ENCODE measurements around the gene CYLD. TPM values are rescaled to one million over a fixed set of nuclear protein-coding genes. Genes with fewer than 3 reads are reported as not detected.

The CYLD gene
- total and polyA plus RNA-seq, 10 of the 15 experiments (the other 5 are each of a cell fraction or from before 2014, with no cell fraction given): 19.2 to 106 (median 46.1) TPM

GRCh38 chr16:50697881-50698767 lies 43.8 kb upstream of the CYLD start:
- ChIA-PET RAD21 (ENCODE audit: unreplicated experiment) (interaction anchor here (1.0 to 9.9 kb wide), 8 partner anchors 11 to 48 kb away, joined by 3 to 121 read pairs (median 36); partner anchors contain the start of genes CYLD and SNX20), POLR2A (interaction anchor here (1.0 to 8.3 kb wide), 9 partner anchors 8 to 46 kb away, joined by 3 to 116 read pairs (median 9); partner anchors contain the start of genes CYLD and SNX20), CTCF (interaction anchor here (0.6 to 9.4 kb wide), 14 partner anchors 11 to 632 kb away, joined by 3 to 86 read pairs (median 10); partner anchors contain the start of genes CYLD and SNX20), SMC1A (ENCODE audit: uncharacterized antibody, unreplicated experiment) (interaction anchor here (0.6 to 8.3 kb wide), 9 partner anchors 11 to 47 kb away, joined by 3 to 190 read pairs (median 14); partner anchors contain the start of genes CYLD and SNX20)
- FAIRE-seq (peak; percentile 78), DNase-seq (ENCODE audit: low read depth, low spot score) (peak; percentile 65), ATAC-seq (peak; percentile 70)
- peaks cover 65% of the 10 kb centered on the region for H3K79me2 ChIP-seq (ENCODE audit: control insufficient read depth, insufficient read depth, low read length)
- no TSS peak for BruUV-seq (replicated peaks)
- peak overlapping the region; percentile 85 for H3K9ac ChIP-seq (ENCODE audit: control insufficient read depth, insufficient read depth, low read length)
- H4K20me1 ChIP-seq (ENCODE audit: control insufficient read depth, insufficient read depth): no peaks in the 10 kb centered on the region
- H3K27me3 ChIP-seq (replicated peaks in 1 of 2; ENCODE audit: control insufficient read depth in 2 of 2, insufficient read depth in 2 of 2, low read length in 1 of 2): no peaks in the 10 kb centered on the region
- peaks cover 0 to 3% of the 10 kb centered on the region in 2 experiments; a peak in 2 of 4 replicates for H3K36me3 ChIP-seq (ENCODE audit: control insufficient read depth in 2 of 2, insufficient read depth in 2 of 2, low read length in 1 of 2)
- intact Hi-C loops (cut with micrococcal nuclease; ENCODE audit: unreplicated experiment) (loop anchor here (2.0 to 5.0 kb wide), 2 partner anchors 45 to 421 kb away; partner anchors contain the start of gene CYLD), in situ Hi-C loops (cut with MboI) (no loop called here)
- H3K4me3 ChIP-seq: peak overlapping the region; percentile 72
- H3K4me1 ChIP-seq (ENCODE audit: control insufficient read depth, insufficient read depth, low read length): peaks cover 57% of the 10 kb centered on the region
- H2AFZ ChIP-seq (ENCODE audit: control insufficient read depth, low read depth, low read length): peak overlapping the region; percentile 75
- under 1% methylated on average over 19 of the region's 19 CpGs for WGBS (ENCODE audit: insufficient coverage, insufficient replicate concordance, low lambda C conversion rate, missing lambda C conversion rate)
- H3K9me3 ChIP-seq (replicated peaks; ENCODE audit: control insufficient read depth, insufficient read depth, low read length): no peaks in the 10 kb centered on the region; the same call in 2 of the 3 replicates
- H3K4me2 ChIP-seq (ENCODE audit: control insufficient read depth, insufficient read depth): peak overlapping the region; percentile 100
- H3K27ac ChIP-seq (ENCODE audit: control insufficient read depth, insufficient read depth): peak overlapping the region; percentile 95
- TF ChIP-seq IKZF2 (IDR thresholded peaks at IDR 0.05) (peak; percentile 89 to 90), RCOR1 (conservative IDR thresholded peaks at IDR 0.05; ENCODE audit: low read depth, low read length) (no peak), EZH2 (IDR thresholded peaks at IDR 0.05; ENCODE audit: borderline replicate concordance, control insufficient read depth, low read depth, low read length) (no peak), PKNOX1 (IDR thresholded peaks at IDR 0.05) (peak; percentile 34; the same call in 1 of the 2 replicates), RAD51 (IDR thresholded peaks at IDR 0.05) (peak; percentile 83), NKRF (conservative IDR thresholded peaks at IDR 0.05) (peak; percentile 77), CBFB (IDR thresholded peaks at IDR 0.05; ENCODE audit: low read depth) (peak; percentile 28; the same call in 1 of the 2 replicates), ATF2 (IDR thresholded peaks at IDR 0.05; ENCODE audit: low read length) (peak; percentile 74), BRCA1 (IDR thresholded peaks at IDR 0.05; ENCODE audit: low read depth, low read length) (no peak), USF2 (IDR thresholded peaks at IDR 0.05; ENCODE audit: borderline replicate concordance, low read depth, low read length) (peak; percentile 39), MYC (IDR thresholded peaks at IDR 0.05; ENCODE audit: insufficient read depth, insufficient read length, insufficient replicate concordance, low read length, severe bottlenecking) (no peak), HCFC1 (IDR thresholded peaks at IDR 0.05; ENCODE audit: low read length) (no peak; the same call in 1 of the 2 replicates), KDM1A (IDR thresholded peaks at IDR 0.05; ENCODE audit: borderline replicate concordance) (no peak), SMARCA5 (IDR thresholded peaks at IDR 0.05) (peak; percentile 65), YY1 (IDR thresholded peaks at IDR 0.05; ENCODE audit: low read depth, low read length) (peak; percentile 38; the same call in 1 of the 2 replicates), IKZF1 (conservative IDR thresholded peaks at IDR 0.05) (peak; percentile 95), POLR2AphosphoS5 (IDR thresholded peaks at IDR 0.05; ENCODE audit: low read length) (peak; percentile 51), IRF4 (IDR thresholded peaks at IDR 0.05; ENCODE audit: low read depth, low read length) (peak; percentile 20; the same call in 1 of the 2 replicates)
